WERI-Rb-1 (cell line): ENCODE results near the gene NLGN1.

Source experiments
- DNase-seq: peaks from one replicate; pipeline ENCODE4 v3.0.0-alpha.2; 2020
- H3K27ac ChIP-seq: fragments of 250-450 bp; sonication (Bioruptor Pico); 2 replicates; pipeline ENCODE4 v1.5.1; 2020; ENCODE audit warnings: mild to moderate bottlenecking, moderate library complexity
- H3K27me3 ChIP-seq: fragments of 250-450 bp; sonication (Bioruptor Pico); 2 replicates; pipeline ENCODE4 v1.5.1; 2021; ENCODE audit warnings: mild to moderate bottlenecking, low read depth, moderate library complexity; ENCODE audit not compliant: insufficient read depth, severe bottlenecking
- H3K36me3 ChIP-seq: fragments of 250-450 bp; sonication (Bioruptor Pico); 2 replicates; pipeline ENCODE4 v1.5.1; 2020; ENCODE audit warnings: mild to moderate bottlenecking, moderate library complexity
- H3K4me3 ChIP-seq: 2 replicates; pipeline ENCODE4 v1.5.1; 2011; ENCODE audit warnings: low read depth, mild to moderate bottlenecking, control low read depth, low read length
- H3K9me3 ChIP-seq: fragments of 250-450 bp; sonication (Bioruptor Pico); 2 replicates; pipeline ENCODE4 v1.5.1; 2021; ENCODE audit warnings: mild to moderate bottlenecking, moderate library complexity; ENCODE audit not compliant: severe bottlenecking
- TF ChIP-seq, protein P1 (sequence below): IDR thresholded peaks from 2 replicates; pipeline ENCODE4 v1.5.1; 2011; ENCODE audit warnings: low read depth, mild to moderate bottlenecking, control low read depth, inconsistent platforms, low read length

Gene NLGN1

GRCh38 chr3:173709026-173709425 is 311.5 kb downstream of the NLGN1 start:
- H3K36me3 ChIP-seq: no peaks in the 10 kb centered on the region
- no peak overlapping the region for H3K27ac ChIP-seq
- no peaks in the 10 kb centered on the region for H3K9me3 ChIP-seq
- H3K27me3 ChIP-seq: no peaks in the 10 kb centered on the region
- TF ChIP-seq, protein P1, sequence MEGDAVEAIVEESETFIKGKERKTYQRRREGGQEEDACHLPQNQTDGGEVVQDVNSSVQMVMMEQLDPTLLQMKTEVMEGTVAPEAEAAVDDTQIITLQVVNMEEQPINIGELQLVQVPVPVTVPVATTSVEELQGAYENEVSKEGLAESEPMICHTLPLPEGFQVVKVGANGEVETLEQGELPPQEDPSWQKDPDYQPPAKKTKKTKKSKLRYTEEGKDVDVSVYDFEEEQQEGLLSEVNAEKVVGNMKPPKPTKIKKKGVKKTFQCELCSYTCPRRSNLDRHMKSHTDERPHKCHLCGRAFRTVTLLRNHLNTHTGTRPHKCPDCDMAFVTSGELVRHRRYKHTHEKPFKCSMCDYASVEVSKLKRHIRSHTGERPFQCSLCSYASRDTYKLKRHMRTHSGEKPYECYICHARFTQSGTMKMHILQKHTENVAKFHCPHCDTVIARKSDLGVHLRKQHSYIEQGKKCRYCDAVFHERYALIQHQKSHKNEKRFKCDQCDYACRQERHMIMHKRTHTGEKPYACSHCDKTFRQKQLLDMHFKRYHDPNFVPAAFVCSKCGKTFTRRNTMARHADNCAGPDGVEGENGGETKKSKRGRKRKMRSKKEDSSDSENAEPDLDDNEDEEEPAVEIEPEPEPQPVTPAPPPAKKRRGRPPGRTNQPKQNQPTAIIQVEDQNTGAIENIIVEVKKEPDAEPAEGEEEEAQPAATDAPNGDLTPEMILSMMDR: no peak
- no peak for DNase-seq
- H3K4me3 ChIP-seq: no peak overlapping the region

DNA sequence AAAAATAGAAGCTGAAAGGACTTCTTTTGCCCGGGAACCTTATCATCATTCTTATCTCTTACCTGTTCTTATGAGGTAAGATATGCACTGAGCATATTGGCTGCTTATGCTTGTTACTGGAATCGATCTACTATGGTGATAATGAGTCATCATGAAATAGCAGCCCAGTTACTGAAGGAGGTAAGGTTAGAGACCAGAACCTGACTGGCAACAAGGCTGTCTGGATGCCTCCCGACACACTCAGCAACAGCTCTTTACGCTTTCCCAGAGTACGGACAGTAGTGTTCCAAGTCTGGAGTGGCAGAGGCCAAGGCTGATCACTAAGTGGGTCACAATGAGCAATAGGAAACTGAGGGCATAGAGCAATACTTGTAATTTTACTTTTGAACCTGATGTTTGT is 314.1 kb downstream of the NLGN1 start:
- Histone ChIP-seq H3K27me3 (no peaks in the 10 kb centered on the region), H3K4me3 (no peak overlapping the region), H3K9me3 (no peaks in the 10 kb centered on the region), H3K27ac (no peak overlapping the region), H3K36me3 (no peaks in the 10 kb centered on the region)
- DNase-seq: no peak
- TF ChIP-seq, protein P1: no peak

DNA sequence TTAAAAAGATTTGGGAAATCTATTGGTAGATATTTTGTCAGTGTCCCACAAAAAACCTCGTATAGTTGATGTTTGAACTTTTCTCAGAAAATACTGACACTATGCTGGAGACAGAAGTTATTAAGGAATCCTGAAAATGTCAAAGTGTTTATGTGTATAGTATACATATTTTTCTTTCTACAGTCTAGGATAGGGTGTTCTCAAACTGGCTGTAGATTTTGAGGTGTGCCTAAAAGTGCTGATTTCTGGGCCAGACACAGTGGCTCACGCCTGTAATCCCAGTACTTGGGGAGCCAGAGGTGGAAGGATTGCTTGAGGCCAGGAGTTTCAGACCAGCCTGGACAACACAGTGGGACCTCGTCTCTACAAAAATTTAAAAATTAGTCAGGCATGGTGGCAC is 322.0 kb downstream of the NLGN1 start:
- DNase-seq: no peak
- no peaks in the 10 kb centered on the region for H3K36me3 ChIP-seq
- no peaks in the 10 kb centered on the region for H3K27me3 ChIP-seq
- H3K27ac ChIP-seq: no peak overlapping the region
- H3K4me3 ChIP-seq: no peak overlapping the region
- TF ChIP-seq, protein P1: no peak
- H3K9me3 ChIP-seq: no peaks in the 10 kb centered on the region

GRCh38 chr3:173725507-173725906 is 328.0 kb downstream of the NLGN1 start:
- DNase-seq: no peak
- H3K36me3 ChIP-seq: no peaks in the 10 kb centered on the region
- TF ChIP-seq, protein P1: no peak
- no peaks in the 10 kb centered on the region for H3K27me3 ChIP-seq
- H3K27ac ChIP-seq: no peak overlapping the region
- H3K4me3 ChIP-seq: no peak overlapping the region
- no peaks in the 10 kb centered on the region for H3K9me3 ChIP-seq

GRCh38 chr3:173730391-173730790 is 332.8 kb downstream of the NLGN1 start:
- no peak for DNase-seq
- TF ChIP-seq, protein P1: no peak
- Histone ChIP-seq H3K4me3 (no peak overlapping the region), H3K9me3 (no peaks in the 10 kb centered on the region), H3K27ac (no peak overlapping the region), H3K27me3 (no peaks in the 10 kb centered on the region), H3K36me3 (no peaks in the 10 kb centered on the region)

DNA sequence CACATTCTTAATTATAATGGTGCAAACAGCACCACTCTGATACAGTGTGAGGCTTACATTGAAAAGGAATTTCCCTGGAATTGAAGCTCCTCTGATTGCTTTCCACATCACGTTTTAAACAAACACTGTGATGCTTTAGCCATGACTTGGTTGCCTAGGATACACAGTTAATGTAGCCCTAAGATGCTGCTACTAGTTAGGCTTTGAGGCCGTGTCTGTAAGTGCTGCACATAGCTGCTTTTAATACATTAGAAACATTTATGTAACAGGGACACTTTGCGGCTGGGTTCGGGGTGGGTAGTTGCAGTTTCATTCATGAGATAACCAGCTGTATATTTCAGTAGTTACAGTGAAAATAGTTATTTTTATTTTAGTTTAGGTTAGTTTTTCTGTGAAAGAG is 334.7 kb downstream of the NLGN1 start:
- Histone ChIP-seq H3K4me3 (no peak overlapping the region), H3K36me3 (no peaks in the 10 kb centered on the region), H3K27me3 (no peaks in the 10 kb centered on the region), H3K27ac (no peak overlapping the region), H3K9me3 (no peaks in the 10 kb centered on the region)
- DNase-seq: no peak
- TF ChIP-seq, protein P1: no peak
